Measurements from ENCODE around the gene PLP1.
"Not testable (repeated sequence)": the region's sequence is repeated elsewhere in the genome, so short reads cannot be mapped to it uniquely, and the experiment has no call there.

The PLP1 gene

GRCh38 chrX:103776546-103776945 lies at the start of gene PLP1:
TSS of gene PLP1 (plus strand) at chrX:103776840. CDS start at chrX:103776996, 156 bp downstream.
- peak in 17 of 51 donors; percentile 2 to 58 (median 15) for DNase-seq

GRCh38 chrX:103727115-103727514 lies 49.5 kb upstream of the PLP1 start:
- no peak for DNase-seq

DNA sequence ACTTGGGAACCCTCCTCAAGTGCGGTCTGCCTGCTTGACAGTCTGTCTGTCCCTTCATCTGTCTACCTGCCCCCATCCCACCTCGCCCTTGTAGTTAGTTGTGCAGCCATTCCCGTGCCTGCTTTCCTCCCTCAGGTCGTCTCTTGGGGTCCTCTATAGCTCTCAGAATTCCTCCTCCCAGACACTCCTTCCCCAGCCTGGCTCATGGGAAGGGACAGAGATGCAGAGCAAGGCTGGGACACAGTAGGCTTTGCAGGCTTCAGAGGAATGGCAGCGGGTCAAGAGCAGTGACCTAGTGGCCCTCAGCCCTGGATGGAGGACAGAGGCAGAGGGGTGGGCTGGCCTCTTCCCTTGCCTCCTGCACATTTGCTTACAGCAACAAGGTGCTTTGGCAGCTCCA lies 47.6 kb upstream of the PLP1 start:
- no peak for DNase-seq

DNA sequence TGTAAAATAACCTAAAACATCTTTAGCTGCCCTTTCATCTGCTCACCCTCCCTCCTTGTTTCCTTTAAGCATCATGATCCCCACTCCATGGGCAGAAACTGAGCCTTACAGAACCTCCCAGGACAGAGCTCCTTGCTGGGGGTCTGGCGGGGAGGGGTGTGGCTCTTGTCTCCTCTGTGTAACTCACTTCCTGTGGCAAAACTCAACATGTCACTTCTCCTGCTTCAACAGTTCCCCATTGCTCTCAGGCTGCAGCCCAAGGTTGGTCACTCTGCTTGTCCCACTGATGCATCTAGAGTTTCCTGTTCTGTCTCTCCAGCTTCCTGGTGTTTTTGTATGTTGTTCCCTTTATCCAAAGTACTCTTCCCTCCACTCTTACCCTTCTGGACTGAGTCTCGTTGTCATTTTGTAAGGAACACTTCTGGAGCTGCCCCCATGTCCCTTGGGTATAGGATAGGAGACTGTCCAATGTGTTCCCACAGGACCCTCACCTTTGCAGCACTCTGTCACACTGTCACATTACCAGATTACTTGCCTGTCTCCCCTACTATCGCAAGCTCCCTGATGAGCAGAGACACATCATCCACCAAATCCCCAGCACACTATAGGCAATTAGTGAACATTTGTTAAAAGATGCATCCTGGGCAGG lies 46.4 kb upstream of the PLP1 start:
- no peak for DNase-seq

DNA sequence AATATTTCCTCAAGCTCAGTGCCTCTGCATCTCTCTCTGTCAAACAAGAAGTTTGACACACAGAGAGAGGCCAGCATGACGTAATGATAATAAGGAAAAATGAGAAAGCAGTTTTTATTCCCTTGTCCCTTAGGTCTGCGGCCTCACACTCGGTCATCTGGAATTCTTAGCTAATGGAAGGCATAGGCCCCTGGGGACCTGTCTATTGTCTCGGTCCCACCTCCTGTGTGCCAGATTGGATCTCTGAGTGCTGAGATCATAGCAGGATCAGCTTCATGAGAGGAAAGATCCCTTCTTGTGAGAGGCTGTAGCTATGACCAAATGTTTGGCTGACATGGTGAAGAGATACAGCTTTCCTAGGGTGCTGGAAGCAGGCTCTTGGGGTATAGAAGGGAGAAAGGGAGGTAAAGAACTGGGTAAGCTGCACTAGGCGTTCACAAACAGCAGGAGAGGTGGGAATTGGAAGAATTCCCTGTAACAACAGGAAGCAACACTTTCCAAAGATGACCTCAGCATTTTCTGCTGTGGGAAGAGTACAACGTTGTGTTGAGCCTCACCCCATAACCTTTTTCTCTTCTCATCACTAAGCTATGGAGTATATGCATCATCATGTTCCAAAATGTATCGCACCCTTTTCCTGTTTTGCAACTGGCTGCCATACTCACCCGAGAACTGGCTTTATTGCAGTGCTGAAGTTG lies 45.7 kb upstream of the PLP1 start:
- peak in 1 of 51 donors; percentile 1 for DNase-seq

- DNase-seq, result no peak
Measured at GRCh38 chrX:103733017-103733416, 43.6 kb upstream of the PLP1 start.

- DNase-seq, result no peak
Measured at GRCh38 chrX:103734125-103734760, 42.4 kb upstream of the PLP1 start.

DNA sequence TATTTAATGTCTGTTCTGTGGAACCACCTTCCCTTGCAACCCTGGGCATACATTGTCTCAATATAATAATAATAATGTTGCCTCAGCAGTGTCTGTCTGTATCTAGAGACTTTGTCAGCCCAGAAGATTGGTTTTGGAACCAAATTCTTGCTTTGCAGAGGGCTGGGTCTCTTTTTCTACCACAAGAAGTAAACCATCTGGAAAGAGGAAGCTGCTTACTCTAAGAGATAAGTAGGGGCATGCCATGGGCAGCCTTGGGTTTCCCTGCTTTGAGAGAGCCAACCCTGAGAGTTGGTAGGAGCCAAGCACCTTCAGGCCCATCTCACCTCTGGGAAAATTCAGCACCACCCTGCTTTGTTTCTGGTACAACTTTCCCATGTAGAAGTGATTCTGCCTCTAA lies 38.9 kb upstream of the PLP1 start:
- DNase-seq, result no peak

DNA sequence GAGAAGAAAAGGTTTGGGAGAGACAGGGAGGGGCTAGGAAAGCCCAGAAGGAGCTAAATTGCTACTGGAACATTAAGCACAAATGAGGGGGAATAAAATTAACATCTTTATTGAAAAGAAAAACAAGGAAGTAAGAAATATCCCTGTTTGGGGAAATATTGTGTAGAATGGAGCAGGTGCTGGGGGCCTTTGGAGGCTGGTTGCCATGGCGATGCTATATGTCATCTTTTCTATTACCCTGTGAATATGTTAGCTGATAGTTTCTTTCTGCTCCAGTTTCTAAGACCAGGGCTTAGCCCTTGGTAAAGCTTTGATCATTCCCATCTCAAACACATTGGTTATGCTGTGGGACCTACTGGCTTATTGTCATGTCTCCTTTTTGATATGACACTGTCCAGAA lies 37.2 kb upstream of the PLP1 start:
- DNase-seq, result no peak

- DNase-seq, result no peak
Measured at GRCh38 chrX:103741879-103742278, 34.8 kb upstream of the PLP1 start.

DNA sequence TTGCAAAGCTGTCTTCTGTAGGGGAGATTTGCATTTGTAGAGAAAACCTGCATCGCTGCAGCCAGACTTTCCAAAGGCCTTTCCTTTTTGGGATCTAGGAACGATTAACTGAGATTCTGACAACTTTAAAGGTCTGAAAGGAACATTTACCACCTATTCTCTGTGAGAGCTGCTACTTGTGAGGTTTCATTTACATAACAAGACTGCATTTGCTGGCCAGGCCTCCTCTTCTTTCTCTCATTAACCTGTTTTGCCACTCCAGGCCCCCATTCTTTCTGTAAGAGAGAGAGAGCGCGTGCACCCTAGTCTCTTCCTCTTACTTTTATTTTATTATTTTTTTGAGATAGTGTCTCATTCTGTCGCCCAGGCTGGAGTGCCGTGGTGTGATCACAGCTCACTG lies 34.3 kb upstream of the PLP1 start:
- DNase-seq, result no peak

DNA sequence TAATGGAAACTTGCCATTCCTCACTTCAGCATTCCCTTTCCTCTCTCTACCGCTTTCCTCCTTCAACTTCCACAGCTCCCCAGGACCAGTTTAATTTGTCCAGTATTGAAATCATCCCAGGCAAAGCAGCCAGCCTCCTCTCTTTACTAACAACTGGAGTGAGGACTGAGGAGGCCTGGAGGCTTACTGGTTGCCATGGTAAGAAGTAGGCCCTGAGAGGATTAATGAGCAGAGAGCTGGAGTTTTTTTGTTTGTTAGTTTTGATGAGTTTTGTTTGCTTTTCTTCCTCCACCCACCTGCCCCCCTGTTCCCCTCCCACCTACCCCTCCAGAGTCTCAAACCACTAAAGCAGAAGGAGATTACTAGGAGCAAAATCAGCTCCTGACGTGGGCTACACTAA lies 29.5 kb upstream of the PLP1 start:
- DNase-seq, result no peak

DNA sequence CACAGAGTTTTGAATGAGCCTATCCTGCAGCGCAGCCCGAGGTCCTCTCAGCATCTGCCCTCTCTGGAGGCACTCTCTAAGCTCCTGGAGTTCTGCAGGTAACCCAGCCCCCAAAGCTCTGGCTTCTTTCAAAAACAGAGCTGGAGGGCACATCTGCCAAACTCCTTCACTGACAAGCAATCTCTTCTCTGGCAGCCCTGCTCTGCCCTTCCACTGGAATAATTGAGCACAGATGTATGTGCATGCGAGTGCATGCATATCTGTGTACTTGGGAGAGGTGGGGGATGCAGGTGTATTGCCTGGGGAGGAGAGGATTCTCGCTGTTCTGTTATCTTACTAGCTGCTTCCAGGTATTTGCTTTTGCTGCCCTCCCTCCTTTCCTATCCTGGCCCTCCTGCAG lies 22.2 kb upstream of the PLP1 start:
- DNase-seq, result no peak

DNA sequence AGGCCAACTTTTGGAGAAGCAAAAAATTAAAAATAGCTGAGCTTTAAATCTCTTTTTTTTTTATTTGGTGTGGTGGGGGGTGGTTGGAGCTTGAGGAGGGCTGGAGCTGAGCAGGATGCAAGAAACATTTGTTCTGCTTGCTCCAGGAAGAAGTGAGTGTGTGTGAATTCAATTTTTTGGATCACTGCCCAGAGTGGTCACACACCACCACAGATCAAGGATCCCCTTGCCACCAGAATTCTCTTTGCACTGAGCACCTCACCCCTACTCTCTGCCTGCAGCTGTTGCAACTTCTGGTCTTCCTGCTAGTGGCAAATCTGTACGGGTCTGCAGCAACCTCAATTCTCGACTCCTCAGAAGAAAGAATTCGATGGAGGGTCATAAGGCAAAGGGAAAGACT lies 19.9 kb upstream of the PLP1 start:
- no peak for DNase-seq

GRCh38 chrX:103758555-103758954 lies 18.1 kb upstream of the PLP1 start:
- no peak for DNase-seq

DNA sequence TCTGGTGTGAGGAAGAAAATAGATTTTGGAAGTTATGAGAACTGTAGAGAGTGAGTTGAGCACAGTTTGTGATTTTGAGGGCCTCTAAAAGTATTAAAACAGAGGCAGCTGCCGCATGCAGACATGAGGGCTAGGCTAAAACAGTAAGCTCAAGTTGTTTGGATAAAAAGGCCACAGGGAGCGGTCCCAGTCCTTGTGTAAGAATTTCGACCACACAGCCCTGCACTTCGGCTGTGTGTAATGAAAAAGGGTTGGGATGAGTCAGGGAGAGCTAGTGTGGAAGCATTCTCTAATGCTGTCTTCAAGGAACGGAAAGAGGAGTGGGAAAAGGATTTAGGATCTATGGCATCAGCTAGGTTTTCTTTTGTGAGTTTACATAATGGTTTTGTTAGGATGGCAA lies 13.1 kb upstream of the PLP1 start:
- not testable (repeated sequence) for DNase-seq

DNA sequence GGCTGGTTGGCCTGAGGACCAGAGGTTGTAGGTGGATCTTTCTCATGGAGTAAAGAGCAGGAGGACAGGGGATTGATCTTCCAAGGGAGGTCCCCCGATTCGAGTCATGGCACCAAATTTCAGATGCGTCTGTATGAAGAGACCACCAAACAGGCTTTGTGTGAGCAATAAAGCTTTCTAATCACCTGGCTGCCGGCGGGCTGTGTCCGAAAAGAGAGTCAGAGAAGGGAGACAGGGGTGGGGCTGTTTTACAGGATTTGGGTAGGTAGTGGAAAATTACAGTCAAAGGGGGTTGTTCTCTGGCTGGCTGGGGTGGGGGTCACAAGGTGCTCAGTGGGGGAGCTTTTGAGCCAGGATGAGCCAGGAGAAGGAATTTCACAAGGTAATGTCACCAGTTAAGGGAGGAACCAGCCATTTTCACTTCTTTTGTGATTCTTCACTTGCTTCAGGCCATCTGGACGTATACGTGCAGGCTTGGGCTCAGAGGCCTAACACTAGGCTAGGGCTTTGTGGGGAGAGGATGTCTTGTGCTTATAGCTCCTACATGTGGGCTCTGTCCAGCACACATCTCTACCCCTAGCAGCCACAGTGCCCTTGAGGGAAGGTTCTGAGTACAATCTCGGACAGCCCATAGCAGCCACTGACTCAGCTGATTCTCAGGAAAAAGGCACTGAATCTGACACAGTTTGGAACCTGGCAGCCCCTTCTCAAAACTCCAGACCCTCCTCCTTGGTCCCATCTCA lies 9.7 kb upstream of the PLP1 start:
- not testable (repeated sequence) for DNase-seq

DNA sequence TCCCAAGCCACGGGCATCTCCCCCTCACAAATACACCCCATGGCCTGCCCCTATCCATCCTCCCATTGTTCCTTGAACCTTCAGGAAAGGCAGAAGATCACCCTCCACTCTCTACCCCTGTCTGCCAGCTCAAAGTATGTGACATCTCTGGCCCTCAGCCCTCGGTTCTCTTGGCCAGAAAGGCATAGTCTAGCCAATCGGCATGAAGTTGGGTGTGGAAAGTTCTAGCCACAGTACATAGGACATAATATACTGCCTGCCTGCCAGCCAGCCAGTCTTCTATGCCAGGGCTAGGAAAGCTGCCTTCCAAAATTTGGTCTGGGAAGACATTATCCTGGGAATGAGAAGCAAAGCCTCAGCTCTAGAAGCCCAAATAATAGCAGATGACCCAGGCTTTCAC lies 3.2 kb upstream of the PLP1 start:
- DNase-seq, result peak in 24 of 51 donors; percentile 2 to 57 (median 19)

GRCh38 chrX:103774070-103774642 lies 2.5 kb upstream of the PLP1 start:
- DNase-seq, result peak in 44 of 51 donors; percentile 1 to 82 (median 36)

GRCh38 chrX:103779141-103779789 lies 2.6 kb downstream of the PLP1 start:
- DNase-seq, result peak in 28 of 51 donors; percentile 1 to 48 (median 13)
